ENCODE data around the gene TAS2R50.
"Not testable (repeated sequence)": the region's sequence is repeated elsewhere in the genome, so short reads cannot be mapped to it uniquely, and the experiment has no call there.

The TAS2R50 gene, protein sequence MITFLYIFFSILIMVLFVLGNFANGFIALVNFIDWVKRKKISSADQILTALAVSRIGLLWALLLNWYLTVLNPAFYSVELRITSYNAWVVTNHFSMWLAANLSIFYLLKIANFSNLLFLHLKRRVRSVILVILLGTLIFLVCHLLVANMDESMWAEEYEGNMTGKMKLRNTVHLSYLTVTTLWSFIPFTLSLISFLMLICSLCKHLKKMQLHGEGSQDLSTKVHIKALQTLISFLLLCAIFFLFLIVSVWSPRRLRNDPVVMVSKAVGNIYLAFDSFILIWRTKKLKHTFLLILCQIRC

DNA sequence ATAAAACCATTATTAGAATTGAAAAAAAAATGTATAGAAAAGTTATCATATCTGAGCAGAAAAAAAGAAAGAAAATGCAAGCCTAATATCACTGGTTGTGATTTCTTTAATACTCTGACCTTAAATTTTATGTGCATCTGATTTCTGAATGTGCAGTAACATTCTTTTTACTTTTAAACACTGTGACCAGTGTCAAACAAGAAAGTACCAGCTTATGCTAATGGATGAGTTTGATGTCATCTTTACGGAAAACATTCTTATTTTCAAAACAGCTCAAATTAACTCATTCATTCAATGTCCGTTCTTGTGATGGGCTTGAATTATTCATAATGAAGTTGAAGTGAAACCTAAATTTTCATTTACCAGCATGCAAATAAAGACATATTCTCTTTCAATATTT is at the start of gene TAS2R50:
Gene TAS2R50 (minus strand): TSS at position 101 of the 400 bp plus-strand sequence. CDS start 52 bp downstream, at position 49.
- no peaks in the 10 kb centered on the region for H3K9me3 ChIP-seq (ENCODE audit: insufficient read depth, low read length)

DNA sequence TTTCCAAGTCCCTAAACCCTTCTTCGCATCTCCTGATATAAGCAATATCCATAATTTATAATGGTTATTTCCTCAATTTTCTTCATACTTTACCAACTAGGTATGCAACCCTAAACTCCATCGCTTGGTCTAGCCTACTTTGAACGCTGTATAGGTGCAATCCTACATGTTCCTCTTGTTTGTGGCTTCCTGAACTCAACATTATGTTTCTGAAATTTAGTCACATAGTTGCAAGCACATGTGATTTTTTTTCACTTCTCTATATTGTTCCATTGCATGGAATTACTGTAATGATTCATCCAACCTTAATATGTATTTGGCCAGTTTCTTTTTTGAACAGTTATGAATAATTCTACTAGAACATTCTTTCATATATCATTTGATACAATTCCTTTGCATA is 47.2 kb upstream of the TAS2R50 start:
- H3K36me3 ChIP-seq (ENCODE audit: insufficient read depth, insufficient read length, low read length); H3K9ac ChIP-seq (ENCODE audit: insufficient read length, low read depth); H3K4me3 ChIP-seq (ENCODE audit: insufficient read length, low read depth); H3K27me3 ChIP-seq (ENCODE audit: insufficient read depth, insufficient read length); H3K9me3 ChIP-seq (ENCODE audit: insufficient read depth, low read length); DNase-seq (ENCODE audit: low read depth, low spot score); H3K4me1 ChIP-seq (ENCODE audit: insufficient read depth, insufficient read length): not testable (repeated sequence)

More for the DNA sequence above, at the start of gene TAS2R50:
- TF ChIP-seq YY1 (IDR thresholded peaks at IDR 0.05; ENCODE audit: insufficient read depth, insufficient read length) (no peak), SUZ12 (IDR thresholded peaks at IDR 0.05; ENCODE audit: extremely low read depth, insufficient read depth, insufficient read length) (no peak), ZNF274 (IDR thresholded peaks at IDR 0.05; ENCODE audit: low read depth, low read length) (no peak)
- Histone ChIP-seq H3K27me3 (ENCODE audit: insufficient read depth, insufficient read length) (no peaks in the 10 kb centered on the region), H3K9ac (ENCODE audit: insufficient read length, low read depth) (no peak within 1 kb of the TSS), H3K4me3 (ENCODE audit: insufficient read length, low read depth) (no peak within 1 kb of the TSS), H3K4me1 (ENCODE audit: insufficient read depth, insufficient read length) (no peaks in the 10 kb centered on the region), H3K36me3 (ENCODE audit: insufficient read depth, insufficient read length, low read length) (no peaks in the 10 kb centered on the region)
- no peak for DNase-seq (ENCODE audit: low read depth, low spot score)

DNA sequence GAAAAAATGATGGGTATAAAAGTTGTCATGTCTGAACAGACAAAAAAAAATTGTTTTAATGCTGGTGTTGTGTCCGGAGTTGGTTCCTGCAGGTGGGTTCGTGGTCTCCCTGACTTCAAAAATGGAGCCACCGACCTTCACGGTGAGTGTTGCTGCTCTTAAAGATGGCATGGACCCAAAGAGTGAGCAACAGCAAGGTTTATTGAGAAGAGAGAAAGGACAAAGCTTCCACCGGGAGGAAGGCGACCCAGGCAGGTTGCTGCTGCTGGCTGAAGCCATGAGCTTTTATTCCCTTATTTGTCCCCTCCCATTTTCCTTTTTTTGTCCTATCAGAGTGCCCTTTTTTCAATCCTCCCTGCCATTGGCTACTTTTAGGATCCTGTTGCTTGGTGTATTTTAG is 44.6 kb upstream of the TAS2R50 start, which contains the start of gene TAS2R31:
Gene TAS2R31 (minus strand): TSS at position 101 of the 400 bp plus-strand sequence. CDS start 72 bp downstream, at position 29.
- no peaks in the 10 kb centered on the region for H3K27me3 ChIP-seq (ENCODE audit: insufficient read depth, insufficient read length)
- no peak within 1 kb of the TSS for H3K9ac ChIP-seq (ENCODE audit: insufficient read length, low read depth)
- no peaks in the 10 kb centered on the region for H3K4me1 ChIP-seq (ENCODE audit: insufficient read depth, insufficient read length)
- H3K9me3 ChIP-seq (ENCODE audit: insufficient read depth, low read length) = peaks cover 5% of the 10 kb centered on the region; the same call in 1 of the 2 replicates
- no peak for DNase-seq (ENCODE audit: low read depth, low spot score)
- H3K36me3 ChIP-seq (ENCODE audit: insufficient read depth, insufficient read length, low read length) = peaks cover 13% of the 10 kb centered on the region
- H3K4me3 ChIP-seq (ENCODE audit: insufficient read length, low read depth) = no peak within 1 kb of the TSS
- TF ChIP-seq SUZ12 (IDR thresholded peaks at IDR 0.05; ENCODE audit: extremely low read depth, insufficient read depth, insufficient read length) = no peak
- no peak for TF ChIP-seq ZNF274 (IDR thresholded peaks at IDR 0.05; ENCODE audit: low read depth, low read length)
- TF ChIP-seq YY1 (IDR thresholded peaks at IDR 0.05; ENCODE audit: insufficient read depth, insufficient read length) = no peak

DNA sequence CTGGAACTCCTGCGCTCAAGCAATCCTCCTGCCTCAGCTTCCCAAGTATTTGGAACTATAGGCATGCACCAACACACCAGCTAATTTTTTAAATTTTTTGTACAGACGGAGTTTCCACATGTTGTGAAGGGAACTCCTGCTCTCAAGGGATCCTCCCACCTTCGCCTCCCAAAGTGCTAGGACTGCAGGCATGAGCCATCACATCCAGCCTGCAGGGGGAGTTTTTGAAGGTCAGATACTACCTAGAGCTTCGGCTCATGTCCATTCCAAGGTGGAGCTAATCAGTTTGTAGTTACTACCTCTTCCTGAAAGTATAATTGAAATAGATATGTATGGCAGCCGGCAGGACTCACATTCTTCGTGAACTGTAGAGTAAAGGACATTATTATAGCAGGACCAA is 39.4 kb upstream of the TAS2R50 start:
- peak; percentile 66 for DNase-seq (ENCODE audit: low read depth, low spot score)
- TF ChIP-seq ZNF274 (IDR thresholded peaks at IDR 0.05; ENCODE audit: low read depth, low read length) = no peak
- no peak for TF ChIP-seq YY1 (IDR thresholded peaks at IDR 0.05; ENCODE audit: insufficient read depth, insufficient read length)
- no peak for TF ChIP-seq SUZ12 (IDR thresholded peaks at IDR 0.05; ENCODE audit: extremely low read depth, insufficient read depth, insufficient read length)
- H3K4me1 ChIP-seq (ENCODE audit: insufficient read depth, insufficient read length) = no peaks in the 10 kb centered on the region
- H3K4me3 ChIP-seq (ENCODE audit: insufficient read length, low read depth) = no peak overlapping the region
- no peak overlapping the region for H3K9ac ChIP-seq (ENCODE audit: insufficient read length, low read depth)
- H3K36me3 ChIP-seq (ENCODE audit: insufficient read depth, insufficient read length, low read length) = peaks cover 16% of the 10 kb centered on the region
- no peaks in the 10 kb centered on the region for H3K9me3 ChIP-seq (ENCODE audit: insufficient read depth, low read length)
- no peaks in the 10 kb centered on the region for H3K27me3 ChIP-seq (ENCODE audit: insufficient read depth, insufficient read length)

DNA sequence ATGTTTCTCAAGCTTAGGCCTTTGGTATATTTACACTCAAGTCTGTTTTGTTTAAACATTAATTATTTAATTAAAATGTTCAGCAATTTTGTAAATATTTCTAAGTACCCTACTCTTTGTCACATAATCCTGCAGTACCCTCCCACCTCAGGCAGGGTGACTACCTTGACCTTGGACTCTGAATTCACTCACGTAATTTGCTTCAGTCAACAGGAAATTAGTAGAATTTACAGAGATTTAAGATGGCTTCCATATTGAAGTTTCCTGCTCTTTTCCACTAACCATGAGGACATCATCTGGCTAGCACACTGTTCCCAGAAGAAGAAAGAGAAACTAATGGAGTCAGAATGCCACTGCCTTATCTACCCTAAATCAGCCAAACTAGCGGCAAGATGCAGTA is 36.7 kb upstream of the TAS2R50 start:
- no peak for TF ChIP-seq YY1 (IDR thresholded peaks at IDR 0.05; ENCODE audit: insufficient read depth, insufficient read length)
- no peak for TF ChIP-seq ZNF274 (IDR thresholded peaks at IDR 0.05; ENCODE audit: low read depth, low read length)
- no peak for TF ChIP-seq SUZ12 (IDR thresholded peaks at IDR 0.05; ENCODE audit: extremely low read depth, insufficient read depth, insufficient read length)

DNA sequence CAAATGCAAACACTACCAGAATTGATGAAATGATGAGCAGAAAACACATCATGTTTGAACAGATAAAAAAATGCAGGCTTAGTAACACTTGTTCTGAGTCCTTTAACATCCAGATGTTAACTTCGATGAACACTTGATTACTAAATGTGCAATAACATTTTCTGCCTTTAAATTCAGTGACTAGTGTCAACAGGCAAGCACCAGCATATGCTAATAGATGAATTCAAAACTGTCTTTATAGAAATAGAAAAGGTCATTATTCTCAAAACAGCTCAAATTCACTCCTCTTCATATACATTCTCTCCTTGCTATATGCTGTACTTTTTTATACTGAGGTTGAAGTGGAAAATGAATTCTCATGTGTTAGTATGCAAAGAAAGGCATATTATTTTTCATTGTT is 35.8 kb upstream of the TAS2R50 start, which contains the start of gene TAS2R19:
Gene TAS2R19 (minus strand): TSS at position 101 of the 400 bp plus-strand sequence. CDS start 49 bp downstream, at position 52.
- Histone ChIP-seq H3K4me1 (ENCODE audit: insufficient read depth, insufficient read length) (no peaks in the 10 kb centered on the region), H3K27me3 (ENCODE audit: insufficient read depth, insufficient read length) (no peaks in the 10 kb centered on the region), H3K4me3 (ENCODE audit: insufficient read length, low read depth) (no peak within 1 kb of the TSS), H3K9me3 (ENCODE audit: insufficient read depth, low read length) (no peaks in the 10 kb centered on the region), H3K9ac (ENCODE audit: insufficient read length, low read depth) (no peak within 1 kb of the TSS), H3K36me3 (ENCODE audit: insufficient read depth, insufficient read length, low read length) (peaks cover 13% of the 10 kb centered on the region)
- no peak for TF ChIP-seq YY1 (IDR thresholded peaks at IDR 0.05; ENCODE audit: insufficient read depth, insufficient read length)
- TF ChIP-seq SUZ12 (IDR thresholded peaks at IDR 0.05; ENCODE audit: extremely low read depth, insufficient read depth, insufficient read length) = no peak
- TF ChIP-seq ZNF274 (IDR thresholded peaks at IDR 0.05; ENCODE audit: low read depth, low read length) = no peak
- DNase-seq (ENCODE audit: low read depth, low spot score) = no peak

More for the DNA sequence above, 36.7 kb upstream of the TAS2R50 start:
- no peak overlapping the region for H3K9ac ChIP-seq (ENCODE audit: insufficient read length, low read depth)
- H3K4me3 ChIP-seq (ENCODE audit: insufficient read length, low read depth) = no peak overlapping the region
- DNase-seq (ENCODE audit: low read depth, low spot score) = no peak
- H3K36me3 ChIP-seq (ENCODE audit: insufficient read depth, insufficient read length, low read length) = peaks cover 16% of the 10 kb centered on the region
- no peaks in the 10 kb centered on the region for H3K27me3 ChIP-seq (ENCODE audit: insufficient read depth, insufficient read length)
- no peaks in the 10 kb centered on the region for H3K4me1 ChIP-seq (ENCODE audit: insufficient read depth, insufficient read length)
- no peaks in the 10 kb centered on the region for H3K9me3 ChIP-seq (ENCODE audit: insufficient read depth, low read length)

DNA sequence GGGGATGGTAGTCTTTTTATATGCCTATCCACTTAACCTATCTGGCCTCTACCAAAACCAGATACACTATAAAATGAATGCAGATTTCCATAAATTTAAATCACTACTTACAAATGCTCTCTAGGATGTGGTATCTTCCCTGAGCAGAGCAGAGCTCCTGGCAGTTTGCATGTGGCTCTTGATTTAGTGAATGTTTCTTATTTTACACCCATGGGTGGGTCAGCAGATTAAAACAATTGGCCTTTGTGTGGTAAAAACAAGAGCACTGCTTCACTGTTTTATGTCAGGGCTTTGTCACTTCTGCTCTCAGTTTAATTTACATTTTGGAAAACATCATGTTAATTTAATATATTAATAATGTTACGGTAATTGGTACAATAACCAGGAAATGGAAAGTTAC is 30.2 kb upstream of the TAS2R50 start:
- H3K9ac ChIP-seq (ENCODE audit: insufficient read length, low read depth) = no peak overlapping the region
- H3K4me3 ChIP-seq (ENCODE audit: insufficient read length, low read depth) = no peak overlapping the region
- DNase-seq (ENCODE audit: low read depth, low spot score) = no peak
- H3K27me3 ChIP-seq (ENCODE audit: insufficient read depth, insufficient read length) = no peaks in the 10 kb centered on the region
- TF ChIP-seq YY1 (IDR thresholded peaks at IDR 0.05; ENCODE audit: insufficient read depth, insufficient read length) (no peak), ZNF274 (IDR thresholded peaks at IDR 0.05; ENCODE audit: low read depth, low read length) (no peak), SUZ12 (IDR thresholded peaks at IDR 0.05; ENCODE audit: extremely low read depth, insufficient read depth, insufficient read length) (no peak)
- no peaks in the 10 kb centered on the region for H3K4me1 ChIP-seq (ENCODE audit: insufficient read depth, insufficient read length)
- peaks cover 5% of the 10 kb centered on the region for H3K36me3 ChIP-seq (ENCODE audit: insufficient read depth, insufficient read length, low read length)
- H3K9me3 ChIP-seq (ENCODE audit: insufficient read depth, low read length) = no peaks in the 10 kb centered on the region
